Bronchial epithelial cell (primary cell): Measurements from ENCODE around the gene TOP3A. TPM values are rescaled to one million over a fixed set of nuclear protein-coding genes. Genes with fewer than 3 reads are reported as not detected.

ENCODE experiments used
- DNase-seq: peaks from one replicate; pipeline ENCODE4 v3.0.0-alpha.2; 2010; ENCODE audit warnings: low read depth
- FAIRE-seq: peaks from 2 replicates; lab custom pipeline; 2011; peaks lifted over from hg19 to GRCh38; lab: Jason Lieb, UNC
- H3K27me3 ChIP-seq: 2 replicates; pipeline ENCODE4 v1.5.1; 2011; ENCODE audit warnings: low read length; ENCODE audit not compliant: control insufficient read depth, insufficient read depth
- H3K36me3 ChIP-seq: 2 replicates; pipeline ENCODE4 v1.5.1; 2011; ENCODE audit warnings: low read length; ENCODE audit not compliant: control insufficient read depth, insufficient read depth
- H3K4me3 ChIP-seq: 2 replicates; pipeline ENCODE4 v1.5.1; 2011; ENCODE audit warnings: mild to moderate bottlenecking, low read depth, low read length, control low read depth
- CTCF ChIP-seq: IDR thresholded peaks from 2 replicates; pipeline ENCODE4 v1.5.1; 2011; ENCODE audit warnings: mild to moderate bottlenecking, moderate library complexity, low read length, control low read depth, inconsistent platforms; ENCODE audit not compliant: insufficient read depth, severe bottlenecking
- total RNA-seq: library from RNA; depleted of rRNA; stranded (reverse); fragments of >200 nt; gene quantifications from 2 replicates; pipeline ENCODE4 v1.2.1, GENCODE V29; 2014

TOP3A gene
- total RNA-seq, 1 donor from 2014 or later, result 22.4 TPM

GRCh38 chr17:18224387-18225120 lies 90.2 kb downstream of the TOP3A start:
- Histone ChIP-seq H3K27me3 (no peaks in the 10 kb centered on the region), H3K36me3 (no peaks in the 10 kb centered on the region), H3K4me3 (peak overlapping the region; percentile 15)
- no peak for DNase-seq
- no peak for FAIRE-seq
- no peak for TF ChIP-seq CTCF

- no peak for DNase-seq
- FAIRE-seq, result no peak
- H3K27me3 ChIP-seq, result no peaks in the 10 kb centered on the region
- no peaks in the 10 kb centered on the region for H3K36me3 ChIP-seq
- TF ChIP-seq CTCF, result no peak
- H3K4me3 ChIP-seq, result no peak overlapping the region
These were observed 90.8 kb downstream of the TOP3A start for GRCh38 chr17:18224053-18224386.

Other genes with a start within 250 kb of the TOP3A start
- gene DRG2, start 227.0 kb downstream of the TOP3A start, total RNA-seq, result 20.7 and 23.7 TPM in 2 replicates
- gene MYO15A, start 206.2 kb downstream of the TOP3A start, total RNA-seq, result 0.77 and 1.6 TPM in 2 replicates
- 96.3 and 104 TPM in 2 replicates for gene ALKBH5, start 131.2 kb downstream of the TOP3A start, total RNA-seq
- gene LLGL1, start 89.4 kb downstream of the TOP3A start, total RNA-seq, result 20.0 and 23.2 TPM in 2 replicates
- gene FLII, start 56.3 kb downstream of the TOP3A start, total RNA-seq, result 339 and 517 TPM in 2 replicates
- gene MIEF2, start 54.3 kb downstream of the TOP3A start, total RNA-seq, result 21.1 and 23.0 TPM in 2 replicates
- gene SMCR8, start 299 bp upstream of the TOP3A start, total RNA-seq, result 13.4 and 14.5 TPM in 2 replicates
- 15.3 and 15.5 TPM in 2 replicates for gene SHMT1, start 48.6 kb upstream of the TOP3A start, total RNA-seq
- gene EVPLL, start 62.8 kb upstream of the TOP3A start, total RNA-seq, result 10.3 and 14.6 TPM in 2 replicates
- 0.38 TPM in 1 of 2 replicates, not detected in the other for gene LGALS9C, start 161.8 kb upstream of the TOP3A start, total RNA-seq